Activated T-cell treated with anti-CD3 and anti-CD28 coated beads, Interleukin-2, amount 50 U/mL, for 4 hours (primary cell): ENCODE measurements around the gene CMKLR1. TPM values are rescaled to one million over a fixed set of nuclear protein-coding genes. Genes with fewer than 3 reads are reported as not detected.

Experiments used
- ATAC-seq, 2 donors: fragments of 200-7000 bp; cut with Tn5 transposase; one replicate each; pipeline ENCODE4 v1.10.0; 2021
- DNase-seq: peaks from one replicate; pipeline ENCODE4 v3.0.0-alpha.2; 2020
- H3K27me3 Mint-ChIP-seq: one replicate; pipeline ENCODE4 v1.8.0; 2021; ENCODE audit warnings: low read depth, mixed read lengths
- H3K36me3 Mint-ChIP-seq: one replicate; pipeline ENCODE4 v1.8.0; 2022; ENCODE audit warnings: mixed read lengths; ENCODE audit not compliant: insufficient read depth
- H3K4me1 Mint-ChIP-seq: one replicate; pipeline ENCODE4 v1.8.0; 2021; ENCODE audit warnings: low read depth, mixed read lengths
- H3K4me3 Mint-ChIP-seq: one replicate; pipeline ENCODE4 v1.8.0; 2021; ENCODE audit warnings: mild to moderate bottlenecking, moderate library complexity, mixed read lengths
- H3K9me3 Mint-ChIP-seq: one replicate; pipeline ENCODE4 v1.8.0; 2021; ENCODE audit warnings: mixed read lengths
- total RNA-seq, 3 donors: library from RNA; stranded (reverse); gene quantifications; one replicate each; pipeline ENCODE4 v1.2.1, GENCODE V29; 2021

The CMKLR1 gene
- total RNA-seq, 3 donors from 2014 or later = 0.08 to 0.11 TPM; not detected in 1

- Mint-ChIP-seq H3K4me3 (no peak overlapping the region), H3K4me1 (peaks cover 40% of the 10 kb centered on the region), H3K27me3 (peaks cover 4% of the 10 kb centered on the region), H3K9me3 (no peaks in the 10 kb centered on the region), H3K36me3 (no peaks in the 10 kb centered on the region)
- ATAC-seq (no peak), DNase-seq (no peak)
Measured at GRCh38 chr12:108296945-108297344, 42.2 kb downstream of the CMKLR1 start.

DNA sequence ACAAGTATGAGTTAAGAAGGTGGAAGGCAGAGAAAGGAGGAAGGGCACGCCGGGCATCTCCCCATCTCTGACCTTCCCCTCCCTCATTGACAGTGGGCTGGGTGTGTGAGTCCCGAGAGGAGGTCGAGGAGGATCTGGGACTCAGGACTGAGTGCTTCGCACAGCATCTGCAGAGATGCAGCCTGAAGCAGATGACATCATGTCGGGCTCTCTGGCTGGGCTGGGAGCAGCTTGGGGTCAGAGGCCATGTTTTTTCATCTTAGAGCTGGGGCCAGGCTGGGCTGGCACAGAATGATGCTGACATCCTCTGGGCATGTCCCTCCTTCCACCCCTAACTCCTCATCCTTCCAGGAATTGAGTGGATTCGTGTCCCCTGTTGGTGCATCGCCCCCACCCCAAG is 43.5 kb downstream of the CMKLR1 start:
- ATAC-seq (no peak), DNase-seq (no peak)
- peaks cover 31% of the 10 kb centered on the region for H3K4me1 Mint-ChIP-seq
- H3K27me3 Mint-ChIP-seq = no peaks in the 10 kb centered on the region
- H3K9me3 Mint-ChIP-seq = no peaks in the 10 kb centered on the region
- H3K4me3 Mint-ChIP-seq = no peak overlapping the region
- H3K36me3 Mint-ChIP-seq = no peaks in the 10 kb centered on the region

DNA sequence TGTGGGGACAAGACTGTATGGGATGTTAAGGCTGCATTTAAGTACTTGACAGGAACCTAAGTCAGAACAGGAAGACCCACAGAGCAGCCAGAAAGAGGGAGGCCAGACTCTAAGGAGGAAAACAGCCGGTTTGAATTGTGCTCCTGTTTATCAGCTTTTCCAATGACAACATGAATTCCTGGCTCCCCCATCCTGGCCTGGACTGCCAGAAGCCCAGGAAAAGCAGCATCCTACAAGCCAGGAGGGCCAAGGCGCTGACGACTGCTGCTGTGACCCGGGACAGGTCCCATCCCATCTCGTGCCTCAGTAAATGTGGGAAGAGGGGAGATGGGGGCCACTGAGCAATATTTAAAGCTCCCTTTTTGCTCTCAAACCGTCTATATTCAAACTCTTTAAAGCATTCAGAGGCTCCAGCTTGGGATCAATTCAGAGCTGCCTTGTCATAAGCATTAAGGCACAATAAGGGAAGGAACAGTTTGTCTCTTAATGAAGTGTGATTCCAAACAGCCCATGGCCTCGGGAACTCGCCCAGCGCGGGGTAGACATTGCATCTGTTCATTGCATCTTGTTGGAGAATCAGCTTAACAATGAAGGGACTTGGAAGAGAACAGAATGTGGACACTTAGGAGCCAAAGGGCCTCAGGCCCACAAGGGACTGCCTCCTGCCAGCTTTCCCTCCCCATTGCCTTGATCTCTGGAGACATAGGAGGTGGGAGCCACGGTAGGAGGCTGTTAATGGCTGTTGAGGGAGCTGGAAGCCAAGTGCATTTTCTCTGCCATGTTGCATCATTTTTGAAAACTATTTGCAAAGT is 49.6 kb downstream of the CMKLR1 start:
- no peak for ATAC-seq
- peaks cover 4% of the 10 kb centered on the region for H3K27me3 Mint-ChIP-seq
- no peak for DNase-seq
- H3K36me3 Mint-ChIP-seq = no peaks in the 10 kb centered on the region
- peaks cover 1% of the 10 kb centered on the region for H3K4me1 Mint-ChIP-seq
- no peak overlapping the region for H3K4me3 Mint-ChIP-seq
- no peaks in the 10 kb centered on the region for H3K9me3 Mint-ChIP-seq

GRCh38 chr12:108287227-108287626 is 51.9 kb downstream of the CMKLR1 start:
- Mint-ChIP-seq H3K9me3 (no peaks in the 10 kb centered on the region), H3K36me3 (no peaks in the 10 kb centered on the region), H3K4me1 (peaks cover 17% of the 10 kb centered on the region), H3K4me3 (no peak overlapping the region), H3K27me3 (peaks cover 4% of the 10 kb centered on the region)
- DNase-seq (no peak), ATAC-seq (no peak)

- DNase-seq (no peak), ATAC-seq (no peak)
- no peaks in the 10 kb centered on the region for H3K36me3 Mint-ChIP-seq
- H3K4me1 Mint-ChIP-seq = peaks cover 18% of the 10 kb centered on the region
- no peaks in the 10 kb centered on the region for H3K9me3 Mint-ChIP-seq
- H3K27me3 Mint-ChIP-seq = peaks cover 4% of the 10 kb centered on the region
- no peak overlapping the region for H3K4me3 Mint-ChIP-seq
Measured at GRCh38 chr12:108285016-108285415, 54.1 kb downstream of the CMKLR1 start.

DNA sequence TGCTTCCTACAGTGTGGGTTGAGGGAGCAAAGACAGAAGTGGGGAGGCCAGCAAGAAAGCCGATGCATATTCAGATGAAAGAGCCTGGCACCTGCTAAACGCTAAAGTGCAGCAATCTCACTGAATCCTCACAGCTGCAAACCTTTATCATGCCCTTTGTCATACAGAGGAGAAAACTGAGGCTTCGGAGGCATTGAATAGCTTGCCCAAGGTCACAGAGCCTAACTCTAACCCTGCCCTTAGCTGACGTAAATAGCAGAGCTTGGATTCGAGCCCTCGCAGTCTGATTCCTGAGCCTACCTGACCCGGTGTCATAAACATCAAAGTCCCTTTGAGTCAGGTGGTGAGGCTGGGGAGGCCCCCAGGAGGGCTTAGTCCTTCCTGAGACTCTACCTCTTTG is 54.9 kb downstream of the CMKLR1 start:
- Mint-ChIP-seq H3K4me3 (no peak overlapping the region), H3K27me3 (peaks cover 4% of the 10 kb centered on the region)
- DNase-seq = no peak

DNA sequence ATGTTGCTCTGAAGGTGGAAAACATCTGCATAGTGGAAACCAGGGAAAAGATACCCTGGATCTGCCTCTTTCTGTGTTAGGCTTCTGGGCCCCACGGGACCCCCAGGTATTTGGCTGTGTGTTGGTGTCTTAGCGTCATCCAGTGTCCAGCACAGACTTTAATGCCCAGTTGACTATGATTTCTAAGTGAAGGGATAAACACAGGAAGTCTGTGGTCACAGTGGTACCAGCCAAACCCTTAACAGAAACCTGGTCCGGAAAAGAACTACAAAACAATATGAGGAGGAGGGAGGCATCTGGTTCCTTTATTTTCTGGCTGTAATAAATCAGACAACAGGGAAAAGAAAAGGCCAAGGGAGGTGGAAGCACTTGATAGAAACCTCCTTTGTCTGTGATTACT is 56.4 kb downstream of the CMKLR1 start:
- Mint-ChIP-seq H3K4me3 (no peak overlapping the region), H3K27me3 (peaks cover 2% of the 10 kb centered on the region), H3K9me3 (no peaks in the 10 kb centered on the region), H3K36me3 (no peaks in the 10 kb centered on the region), H3K4me1 (peaks cover 18% of the 10 kb centered on the region)
- ATAC-seq (no peak), DNase-seq (no peak)

More for the DNA sequence above, 54.9 kb downstream of the CMKLR1 start:
- no peaks in the 10 kb centered on the region for H3K9me3 Mint-ChIP-seq
- H3K36me3 Mint-ChIP-seq = no peaks in the 10 kb centered on the region
- peaks cover 18% of the 10 kb centered on the region for H3K4me1 Mint-ChIP-seq
- ATAC-seq = no peak

DNA sequence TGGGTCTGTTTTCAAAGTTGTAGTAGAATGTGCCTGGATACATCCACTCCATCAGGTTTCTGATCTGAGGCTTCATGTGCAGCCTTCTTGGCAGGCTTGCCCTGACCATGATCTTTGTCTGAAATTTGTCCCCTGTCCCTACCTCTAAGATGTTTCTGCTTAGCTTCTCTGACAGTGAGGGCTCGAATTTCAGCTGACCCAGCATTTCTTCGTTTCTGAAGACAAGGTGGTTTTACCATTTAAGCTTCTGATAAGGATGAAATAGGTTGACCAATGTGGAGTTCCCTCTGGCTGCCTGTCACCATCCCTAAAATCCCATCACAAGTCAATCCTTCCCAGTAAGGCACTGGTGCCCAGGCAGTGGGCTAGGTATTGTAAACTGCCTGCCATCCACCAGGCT is 57.0 kb downstream of the CMKLR1 start:
- no peak for ATAC-seq
- H3K4me1 Mint-ChIP-seq = peaks cover 18% of the 10 kb centered on the region
- H3K27me3 Mint-ChIP-seq = peaks cover 2% of the 10 kb centered on the region
- no peak overlapping the region for H3K4me3 Mint-ChIP-seq
- H3K9me3 Mint-ChIP-seq = no peaks in the 10 kb centered on the region
- H3K36me3 Mint-ChIP-seq = no peaks in the 10 kb centered on the region
- DNase-seq = no peak

DNA sequence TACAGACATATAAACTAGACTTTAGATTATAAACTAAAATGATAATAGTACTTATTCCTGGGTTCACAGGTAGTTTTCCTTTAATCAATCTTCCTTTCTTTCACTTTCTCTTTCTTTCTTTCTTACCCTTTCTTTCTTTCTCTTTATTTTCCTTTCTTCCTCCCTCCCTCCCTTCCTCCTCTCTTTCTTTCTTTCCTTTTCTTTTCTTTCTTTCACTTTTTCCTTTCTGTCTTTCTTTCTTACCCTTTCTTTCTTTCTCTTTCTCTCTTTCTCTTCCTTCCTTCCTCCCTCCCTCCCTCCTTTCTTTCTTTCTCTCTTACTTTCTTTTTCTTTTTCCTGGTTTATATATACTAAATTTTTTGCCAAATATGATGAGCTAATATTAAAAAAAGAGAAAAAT is 61.5 kb downstream of the CMKLR1 start:
- ATAC-seq (no peak), DNase-seq (no peak)
- H3K27me3 Mint-ChIP-seq = no peaks in the 10 kb centered on the region
- H3K9me3 Mint-ChIP-seq = no peaks in the 10 kb centered on the region
- H3K4me1 Mint-ChIP-seq = peaks cover 4% of the 10 kb centered on the region
- H3K4me3 Mint-ChIP-seq = no peak overlapping the region
- no peaks in the 10 kb centered on the region for H3K36me3 Mint-ChIP-seq

DNA sequence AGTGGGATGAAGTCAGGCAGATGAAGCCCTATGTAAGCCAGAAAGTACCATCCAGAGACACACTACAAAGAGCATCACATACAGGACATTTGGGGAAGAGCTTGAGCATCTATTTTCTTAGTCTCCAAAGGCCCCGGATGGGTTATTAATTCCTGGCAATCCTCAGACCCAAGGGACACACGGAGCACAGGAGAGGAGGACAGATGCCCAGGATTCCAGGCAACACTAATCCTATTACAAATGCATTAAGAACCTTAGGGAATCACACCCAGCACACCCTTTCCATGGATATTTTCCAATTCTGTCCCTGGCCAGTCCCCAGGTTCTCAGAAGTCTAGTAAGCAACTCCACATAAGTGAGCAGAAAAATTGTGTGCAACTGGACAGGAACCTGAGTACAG is 65.9 kb downstream of the CMKLR1 start:
- Mint-ChIP-seq H3K4me3 (no peak overlapping the region), H3K4me1 (no peaks in the 10 kb centered on the region), H3K9me3 (no peaks in the 10 kb centered on the region), H3K36me3 (no peaks in the 10 kb centered on the region), H3K27me3 (no peaks in the 10 kb centered on the region)
- ATAC-seq = no peak
- no peak for DNase-seq

DNA sequence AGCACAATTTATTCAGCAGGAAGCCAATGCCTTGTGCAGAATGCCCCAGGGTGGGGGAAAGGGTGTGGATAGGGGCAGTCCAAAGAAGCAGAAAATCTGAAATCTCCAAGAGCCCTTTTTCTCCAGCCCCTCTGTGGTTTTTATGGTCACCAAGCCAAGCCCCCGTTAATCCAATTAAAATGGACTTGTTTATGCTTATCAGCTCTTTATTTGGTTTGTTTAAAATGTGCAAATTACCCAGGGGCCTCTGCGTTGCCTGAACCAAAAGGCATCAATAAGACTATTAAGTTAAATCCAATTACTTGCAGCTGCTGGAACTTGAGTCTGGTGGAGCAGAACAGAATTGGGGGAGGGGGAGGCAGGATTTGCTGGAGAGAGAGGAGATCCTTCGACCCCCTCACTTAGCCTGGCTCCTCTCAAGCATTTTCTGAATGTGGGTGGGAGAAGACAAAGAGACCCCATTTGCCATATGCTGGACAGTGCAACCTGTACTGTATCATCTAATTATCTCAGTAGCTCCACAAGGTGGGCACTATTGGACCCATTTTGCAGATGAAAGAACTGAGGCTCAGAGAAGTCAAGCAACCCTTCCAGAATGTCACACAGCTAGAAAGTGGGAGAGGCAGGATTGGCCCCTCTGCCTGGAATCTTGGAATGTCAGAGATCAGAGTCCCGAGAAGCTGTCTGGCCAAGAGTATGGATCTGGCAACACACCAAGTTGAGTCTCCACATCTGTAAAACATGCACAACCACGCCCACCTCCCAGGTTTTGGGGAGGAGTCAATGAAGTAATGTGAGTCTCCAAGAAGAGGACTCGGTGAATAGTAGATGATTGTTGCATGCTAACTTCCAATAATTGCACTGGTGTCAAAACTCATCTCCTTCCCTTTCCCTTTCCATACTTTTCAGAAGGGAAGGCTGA is 66.9 kb downstream of the CMKLR1 start:
- Mint-ChIP-seq H3K36me3 (no peaks in the 10 kb centered on the region), H3K9me3 (no peaks in the 10 kb centered on the region), H3K27me3 (no peaks in the 10 kb centered on the region), H3K4me3 (no peak overlapping the region), H3K4me1 (no peaks in the 10 kb centered on the region)
- ATAC-seq (no peak), DNase-seq (no peak)

DNA sequence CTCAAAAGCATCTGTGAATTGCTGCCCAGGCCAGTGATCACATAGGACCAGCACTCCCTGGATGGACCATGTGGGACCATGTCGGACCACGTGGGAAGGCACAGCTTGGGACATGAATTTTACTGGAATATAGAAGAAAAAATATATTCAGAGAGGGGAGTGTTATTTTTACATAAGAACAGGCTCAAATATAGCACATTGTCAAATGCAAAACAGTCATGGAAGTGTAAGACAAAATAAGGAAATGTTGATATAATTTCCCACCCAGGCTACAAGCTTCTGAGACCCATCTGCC is 68.3 kb downstream of the CMKLR1 start:
- Mint-ChIP-seq H3K27me3 (no peaks in the 10 kb centered on the region), H3K4me1 (no peaks in the 10 kb centered on the region), H3K36me3 (no peaks in the 10 kb centered on the region), H3K9me3 (no peaks in the 10 kb centered on the region), H3K4me3 (no peak overlapping the region)
- no peak for DNase-seq
- ATAC-seq = no peak

DNA sequence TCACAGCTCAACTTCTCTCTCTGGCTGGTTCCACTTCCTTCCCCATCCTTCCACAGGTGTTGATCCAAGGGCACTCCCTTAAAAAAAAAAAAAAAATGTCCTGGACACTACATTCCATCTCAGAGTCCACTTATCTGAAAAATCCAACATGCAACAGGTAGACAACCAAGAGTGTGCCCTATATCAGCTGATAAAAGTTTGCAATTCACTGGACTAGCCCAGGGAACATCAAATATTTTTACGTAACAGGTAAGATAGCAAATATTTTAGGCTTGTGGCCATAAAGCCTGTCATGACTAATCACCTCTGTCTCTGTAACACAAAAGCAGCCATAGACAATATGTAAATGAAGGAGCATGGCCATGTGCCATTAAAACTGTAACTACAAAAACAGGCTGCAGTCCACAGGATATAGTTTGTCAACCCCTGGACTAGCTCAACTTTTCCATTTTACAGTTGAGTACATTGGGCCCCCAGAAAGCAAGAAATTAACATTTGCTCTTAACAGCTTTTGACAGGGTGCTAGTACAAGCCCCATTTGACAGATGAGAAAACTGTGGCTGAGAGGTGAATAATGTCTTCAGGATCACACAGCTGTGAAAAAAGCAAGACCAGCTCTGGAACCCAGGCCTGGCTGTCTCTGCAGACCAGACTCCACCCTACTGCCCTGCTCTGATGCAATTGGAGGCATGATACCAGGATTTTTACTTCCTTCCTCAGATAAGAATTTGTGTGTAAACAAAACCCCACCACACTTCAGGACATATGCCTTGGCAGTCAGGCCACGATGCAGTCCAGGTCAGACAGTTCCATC is 68.9 kb downstream of the CMKLR1 start:
- no peak for ATAC-seq
- no peak for DNase-seq
- no peaks in the 10 kb centered on the region for H3K27me3 Mint-ChIP-seq
- no peak overlapping the region for H3K4me3 Mint-ChIP-seq
- no peaks in the 10 kb centered on the region for H3K4me1 Mint-ChIP-seq
- no peaks in the 10 kb centered on the region for H3K9me3 Mint-ChIP-seq
- H3K36me3 Mint-ChIP-seq = no peaks in the 10 kb centered on the region

DNA sequence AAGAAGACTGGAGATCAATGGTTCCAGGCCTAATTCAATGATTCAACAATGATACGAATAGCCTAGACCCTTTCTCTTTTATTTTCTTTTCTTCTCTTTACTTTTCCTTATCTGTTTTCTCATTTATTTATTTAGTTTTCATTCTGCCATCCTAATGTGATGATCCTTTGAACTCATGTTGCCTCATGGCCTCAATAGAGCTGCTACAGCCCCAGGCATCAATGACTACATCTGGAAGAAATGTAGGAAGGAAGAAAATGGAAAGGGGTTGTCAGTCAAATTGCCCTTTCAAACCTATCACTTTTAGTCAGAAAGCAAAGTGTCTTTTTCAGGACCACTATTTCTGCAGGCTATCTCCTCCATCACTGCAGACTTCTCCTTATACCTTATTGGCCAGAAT is 69.9 kb downstream of the CMKLR1 start:
- Mint-ChIP-seq H3K36me3 (no peaks in the 10 kb centered on the region), H3K9me3 (no peaks in the 10 kb centered on the region), H3K27me3 (peaks cover 2% of the 10 kb centered on the region), H3K4me3 (no peak overlapping the region), H3K4me1 (no peaks in the 10 kb centered on the region)
- no peak for ATAC-seq
- DNase-seq = no peak
